Uterus (tissue), 4 donors: Measurements from ENCODE around the gene PRKG1. TPM values are rescaled to one million over a fixed set of nuclear protein-coding genes. Genes with fewer than 3 reads are reported as not detected.

Experiments
- DNase-seq, 2 donors: peaks; one replicate each; pipeline ENCODE4 v3.0.0-alpha.2; 2019 to 2020
- H3K27ac ChIP-seq, 2 donors: fragments of 200-600 bp; sonication (generic); 1 replicate in 1 of 2; 2 replicates in 1 of 2; pipeline ENCODE4 v1.5.1; 2016 to 2018
- H3K27me3 ChIP-seq, 2 donors: fragments of 200-600 bp; sonication (generic); one replicate each; pipeline ENCODE4 v1.5.1; 2018 to 2019; ENCODE audit warnings: control low read depth in 1 of 2
- H3K36me3 ChIP-seq, 2 donors: fragments of 200-600 bp; sonication (generic); one replicate each; pipeline ENCODE4 v1.5.1; 2019; ENCODE audit warnings: control low read depth in 1 of 2
- H3K4me1 ChIP-seq, 2 donors: fragments of 200-600 bp; sonication (generic); one replicate each; pipeline ENCODE4 v1.5.1; 2018 to 2019; ENCODE audit warnings: control low read depth in 1 of 2
- H3K4me3 ChIP-seq, 2 donors: fragments of 200-600 bp; sonication (generic); 1 replicate in 1 of 2; 2 replicates in 1 of 2; pipeline ENCODE4 v1.5.1; 2018 to 2019; ENCODE audit warnings: mild to moderate bottlenecking in 1 of 2
- H3K9me3 ChIP-seq, 2 donors: fragments of 200-600 bp; sonication (generic); one replicate each; pipeline ENCODE4 v1.5.1; 2019; ENCODE audit warnings: control low read depth in 1 of 2
- CTCF ChIP-seq, 4 experiments: fragments of 200-600 bp in 2 of 4; fragments of 450-650 bp in 2 of 4; sonication (generic) in 2 of 4; IDR thresholded peaks; one replicate each; pipeline ENCODE4 v1.5.1; 2016 to 2019; ENCODE audit warnings: antibody characterized with exemption in 4 of 4, mild to moderate bottlenecking in 2 of 4, moderate library complexity in 1 of 4
- POLR2A ChIP-seq, 2 donors: fragments of 450-650 bp; IDR thresholded peaks; one replicate each; pipeline ENCODE4 v1.6.1; 2016; ENCODE audit warnings: antibody characterized with exemption in 2 of 2, mild to moderate bottlenecking in 1 of 2, moderate library complexity in 1 of 2
- intact Hi-C: fragments of 100-400 bp; cut with DNase I; formaldehyde crosslinking; loops from one replicate; pipeline ENCODE4 v1.15.1; 2023; ENCODE audit warnings: low total_unique reads
- total RNA-seq, 4 donors: library from RNA; depleted of rRNA in 3 of 4; stranded (reverse); fragments of >200 nt in 3 of 4; gene quantifications; one replicate each; pipeline versions ENCODE4 v1.1.0 to v1.2.4, GENCODE V29; 2014 to 2023
- donor health status: DM: yes; HTN: yes; CAD: no.

PRKG1 gene
- total RNA-seq, 4 donors from 2014 or later, result 32.4 to 136 (median 69.6) TPM

- Histone ChIP-seq H3K4me1 (peaks cover 0 to 5% of the 10 kb centered on the region in 2 donors), H3K36me3 (no peaks in the 10 kb centered on the region), H3K9me3 (no peaks in the 10 kb centered on the region), H3K27me3 (no peaks in the 10 kb centered on the region), H3K27ac (peak overlapping the region; percentile 40 to 98), H3K4me3 (no peak overlapping the region)
- TF ChIP-seq CTCF (IDR thresholded peaks at IDR 0.05) (no peak), POLR2A (IDR thresholded peaks at IDR 0.05) (no peak)
- no peak for DNase-seq
- intact Hi-C loops, result no loop called here
Observed at GRCh38 chr10:51079331-51079730, 5.0 kb downstream of the PRKG1 start.

- peaks cover 0 to 5% of the 10 kb centered on the region in 2 donors for H3K4me1 ChIP-seq
- TF ChIP-seq CTCF (IDR thresholded peaks at IDR 0.05) (no peak), POLR2A (IDR thresholded peaks at IDR 0.05) (no peak)
- no peaks in the 10 kb centered on the region for H3K27me3 ChIP-seq
- no peak for DNase-seq
- no peaks in the 10 kb centered on the region for H3K9me3 ChIP-seq
- H3K36me3 ChIP-seq, result no peaks in the 10 kb centered on the region
- H3K27ac ChIP-seq, result peak overlapping the region; percentile 40 to 98
- intact Hi-C loops, result no loop called here
- no peak overlapping the region for H3K4me3 ChIP-seq
Observed at GRCh38 chr10:51079766-51080165, 5.5 kb downstream of the PRKG1 start.

- H3K4me1 ChIP-seq, result peaks cover 0 to 5% of the 10 kb centered on the region in 2 donors
- TF ChIP-seq POLR2A (IDR thresholded peaks at IDR 0.05) (no peak), CTCF (IDR thresholded peaks at IDR 0.05) (no peak)
- no peaks in the 10 kb centered on the region for H3K36me3 ChIP-seq
Observed at GRCh38 chr10:51080311-51081006, 6.2 kb downstream of the PRKG1 start.

GRCh38 chr10:51082857-51083256 lies 8.6 kb downstream of the PRKG1 start:
- intact Hi-C loops, result no loop called here
- no peak for TF ChIP-seq POLR2A (IDR thresholded peaks at IDR 0.05)
- peaks cover 0 to 5% of the 10 kb centered on the region in 2 donors for H3K4me1 ChIP-seq
- H3K4me3 ChIP-seq, result peak overlapping the region in 1 of 2 donors; percentile 7
- DNase-seq, result no peak
- no peaks in the 10 kb centered on the region for H3K9me3 ChIP-seq
- H3K27me3 ChIP-seq, result no peaks in the 10 kb centered on the region
- no peaks in the 10 kb centered on the region for H3K36me3 ChIP-seq
- peak overlapping the region; percentile 81 to 82 for H3K27ac ChIP-seq

More at GRCh38 chr10:51080311-51081006, 6.2 kb downstream of the PRKG1 start:
- intact Hi-C loops, result no loop called here
- no peak overlapping the region for H3K4me3 ChIP-seq
- H3K27me3 ChIP-seq, result no peaks in the 10 kb centered on the region
- H3K27ac ChIP-seq, result peak overlapping the region; percentile 40 to 98
- H3K9me3 ChIP-seq, result no peaks in the 10 kb centered on the region
- DNase-seq, result no peak

GRCh38 chr10:51083356-51083853 lies 9.1 kb downstream of the PRKG1 start:
- intact Hi-C loops, result no loop called here
- H3K4me1 ChIP-seq, result peaks cover 0 to 5% of the 10 kb centered on the region in 2 donors
- H3K4me3 ChIP-seq, result peak overlapping the region in 1 of 2 donors; percentile 7
- DNase-seq, result peak; percentile 21 to 27
- H3K9me3 ChIP-seq, result no peaks in the 10 kb centered on the region
- H3K27ac ChIP-seq, result peak overlapping the region; percentile 81 to 82
- H3K27me3 ChIP-seq, result no peaks in the 10 kb centered on the region
- no peaks in the 10 kb centered on the region for H3K36me3 ChIP-seq
- no peak for TF ChIP-seq POLR2A (IDR thresholded peaks at IDR 0.05)
- peak in 1 of 4 experiments; percentile 7 for TF ChIP-seq CTCF (IDR thresholded peaks at IDR 0.05)
